NCI-H2227 treated with DMSO at 0.1 percent for 48 hours (cell line): ENCODE measurements around the gene ZNF77.
A peak's percentile ranks its signal among the peaks of the same experiment; 100 is the strongest.
"Not testable (repeated sequence)": the region's sequence is repeated elsewhere in the genome, so short reads cannot be mapped to it uniquely, and the experiment has no call there.

ENCODE experiments used
- DNase-seq: peaks from one replicate; lab custom pipeline; 2025; lab: John Stamatoyannopoulos, UW

ZNF77 gene

DNA sequence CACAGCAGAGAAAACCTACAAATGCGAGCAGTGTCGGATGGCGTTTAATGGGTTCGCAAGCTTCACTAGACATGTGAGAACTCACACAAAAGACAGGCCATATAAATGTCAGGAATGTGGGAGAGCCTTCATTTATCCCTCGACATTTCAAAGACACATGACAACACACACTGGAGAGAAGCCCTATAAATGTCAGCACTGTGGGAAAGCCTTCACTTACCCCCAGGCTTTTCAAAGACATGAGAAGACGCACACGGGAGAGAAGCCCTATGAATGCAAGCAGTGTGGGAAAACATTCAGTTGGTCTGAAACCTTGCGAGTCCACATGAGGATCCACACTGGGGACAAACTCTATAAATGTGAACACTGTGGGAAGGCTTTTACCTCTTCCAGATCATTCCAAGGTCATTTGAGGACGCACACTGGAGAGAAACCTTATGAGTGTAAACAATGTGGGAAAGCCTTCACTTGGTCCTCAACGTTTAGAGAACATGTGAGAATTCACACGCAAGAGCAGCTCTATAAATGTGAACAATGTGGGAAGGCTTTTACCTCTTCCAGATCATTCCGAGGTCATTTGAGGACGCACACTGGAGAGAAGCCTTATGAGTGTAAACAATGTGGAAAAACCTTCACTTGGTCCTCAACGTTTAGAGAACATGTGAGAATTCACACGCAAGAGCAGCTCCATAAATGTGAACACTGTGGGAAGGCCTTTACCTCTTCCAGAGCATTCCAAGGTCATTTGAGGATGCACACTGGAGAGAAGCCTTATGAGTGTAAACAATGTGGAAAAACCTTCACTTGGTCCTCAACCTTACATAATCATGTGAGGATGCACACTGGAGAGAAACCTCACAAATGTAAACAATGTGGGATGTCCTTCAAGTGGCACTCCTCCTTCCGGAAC lies 27.2 kb downstream of the ZNF77 start:
- no peak for DNase-seq

DNA sequence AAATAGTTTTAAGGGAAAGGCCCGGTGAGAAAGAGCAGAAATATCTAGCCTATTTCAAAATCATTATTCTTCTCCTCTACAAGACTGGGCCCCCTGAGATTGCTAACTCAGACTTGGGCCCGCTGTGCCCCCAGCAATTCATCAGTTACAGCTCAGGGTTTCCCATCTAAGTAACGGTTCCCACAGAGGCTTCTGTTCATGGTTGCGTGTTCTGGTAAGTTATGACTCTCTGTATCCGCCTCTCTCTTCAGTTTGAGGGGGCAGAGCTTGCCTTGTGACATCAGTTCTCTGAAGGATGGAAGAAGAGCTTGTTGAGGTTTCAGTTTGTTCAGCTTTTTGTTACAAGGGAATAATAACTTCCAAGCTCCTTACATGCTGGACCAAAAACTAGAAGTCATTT lies 32.5 kb downstream of the ZNF77 start:
- no peak for DNase-seq

DNA sequence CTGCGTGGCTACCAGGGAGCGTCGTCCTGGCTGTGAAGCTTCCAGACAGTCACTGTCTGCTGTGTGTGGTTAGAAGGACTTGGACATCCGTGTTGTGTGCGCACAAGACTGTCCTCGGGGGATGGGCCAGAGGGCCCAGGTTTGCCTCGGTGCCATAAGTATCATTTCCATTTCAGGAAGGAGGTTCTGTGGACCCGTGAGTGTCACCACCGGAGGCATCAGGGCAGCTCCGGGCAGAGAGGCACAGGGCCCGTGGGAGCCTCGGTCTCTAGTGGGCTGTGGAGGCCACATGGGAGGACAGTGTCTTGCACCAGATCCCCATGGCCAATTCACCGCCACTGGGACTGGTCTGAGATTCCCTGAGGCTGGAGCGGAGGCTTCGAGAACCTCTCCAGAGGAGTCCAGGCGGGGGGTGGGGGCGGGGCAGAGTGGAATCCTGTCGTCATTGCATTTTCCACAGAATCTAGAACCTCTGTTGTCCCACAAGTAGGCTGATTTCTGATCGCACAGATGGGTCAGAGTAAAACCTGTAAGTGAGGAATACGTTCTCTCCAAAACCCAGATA lies 38.1 kb downstream of the ZNF77 start:
- no peak for DNase-seq

DNA sequence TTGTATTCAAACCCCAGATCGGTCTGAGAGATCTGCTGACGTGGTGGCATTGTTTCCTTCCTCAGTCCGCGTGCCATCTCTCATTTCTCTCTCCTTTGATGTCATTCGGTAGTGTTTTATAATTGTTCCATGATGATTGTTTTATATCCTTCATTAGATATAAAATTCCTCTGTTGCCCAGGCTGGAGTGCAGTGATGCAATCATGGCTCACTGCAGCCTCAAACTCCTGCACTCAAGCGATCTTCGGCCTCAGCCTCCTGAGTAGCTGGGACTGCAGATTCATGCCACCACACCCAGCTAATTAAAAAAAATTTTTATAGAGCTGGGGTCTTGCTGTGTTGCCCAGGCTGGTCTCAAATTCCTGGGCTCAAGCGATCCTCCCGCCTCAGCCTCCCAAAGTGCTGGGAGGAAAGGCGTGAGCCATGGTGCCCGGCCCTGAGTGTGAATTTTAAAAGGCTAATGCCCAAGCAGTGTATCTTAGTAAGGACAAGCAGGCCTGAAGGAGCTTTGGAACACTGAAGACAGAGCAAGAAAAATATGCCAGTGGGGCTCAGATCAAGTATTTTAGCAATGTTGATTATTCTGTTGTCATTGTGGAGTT lies 38.8 kb downstream of the ZNF77 start:
- DNase-seq = no peak

DNA sequence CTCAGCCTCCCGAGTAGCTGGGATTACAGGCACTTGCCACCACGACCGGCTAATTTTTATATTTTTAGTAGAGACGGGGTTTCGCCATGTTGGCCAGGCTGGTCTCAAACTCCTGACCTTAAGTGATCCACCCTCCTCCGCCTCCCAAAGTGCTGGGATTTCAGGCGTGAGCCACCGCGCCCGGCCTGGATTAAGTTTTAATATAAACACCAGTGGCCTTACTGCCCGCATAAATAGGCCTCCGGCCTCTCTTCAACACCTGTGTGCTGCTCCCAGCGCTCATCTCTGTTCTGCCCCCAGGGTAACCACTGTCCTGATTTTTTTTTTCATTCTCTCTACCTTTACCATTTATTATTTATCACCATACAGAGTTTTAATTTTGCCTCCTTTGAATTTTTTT lies 41.4 kb downstream of the ZNF77 start:
- not testable (repeated sequence) for DNase-seq

DNA sequence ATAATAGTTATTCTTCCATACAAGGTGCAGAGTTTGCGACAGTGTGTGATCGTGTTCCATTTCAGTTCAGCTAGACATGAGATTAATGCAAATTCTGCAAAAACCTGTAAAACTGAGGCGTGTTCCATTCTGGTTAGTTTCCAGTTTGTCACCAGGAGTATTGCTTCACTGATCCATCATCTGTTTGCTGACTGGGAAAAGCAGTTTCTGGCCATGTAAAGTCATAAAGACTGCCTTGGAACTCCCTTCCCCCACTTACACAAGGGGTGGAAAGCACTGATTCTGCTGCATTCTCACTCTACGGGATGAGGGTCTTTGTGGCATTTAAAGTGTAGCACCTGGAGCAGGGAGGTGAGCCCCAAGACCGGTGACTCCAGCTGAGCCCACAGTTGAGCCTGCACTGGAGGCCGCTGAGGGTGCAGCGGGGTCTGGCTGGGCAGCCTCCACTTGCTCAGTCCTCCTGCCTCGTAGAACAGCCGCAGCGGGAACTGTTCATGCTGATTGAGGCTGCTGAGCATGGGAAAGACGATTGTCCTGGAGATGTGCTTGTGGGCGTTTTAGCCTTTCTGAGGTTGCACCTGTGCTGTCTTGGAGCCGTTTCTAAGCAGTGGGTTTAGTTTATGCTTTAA lies 42.1 kb downstream of the ZNF77 start:
- no peak for DNase-seq

DNA sequence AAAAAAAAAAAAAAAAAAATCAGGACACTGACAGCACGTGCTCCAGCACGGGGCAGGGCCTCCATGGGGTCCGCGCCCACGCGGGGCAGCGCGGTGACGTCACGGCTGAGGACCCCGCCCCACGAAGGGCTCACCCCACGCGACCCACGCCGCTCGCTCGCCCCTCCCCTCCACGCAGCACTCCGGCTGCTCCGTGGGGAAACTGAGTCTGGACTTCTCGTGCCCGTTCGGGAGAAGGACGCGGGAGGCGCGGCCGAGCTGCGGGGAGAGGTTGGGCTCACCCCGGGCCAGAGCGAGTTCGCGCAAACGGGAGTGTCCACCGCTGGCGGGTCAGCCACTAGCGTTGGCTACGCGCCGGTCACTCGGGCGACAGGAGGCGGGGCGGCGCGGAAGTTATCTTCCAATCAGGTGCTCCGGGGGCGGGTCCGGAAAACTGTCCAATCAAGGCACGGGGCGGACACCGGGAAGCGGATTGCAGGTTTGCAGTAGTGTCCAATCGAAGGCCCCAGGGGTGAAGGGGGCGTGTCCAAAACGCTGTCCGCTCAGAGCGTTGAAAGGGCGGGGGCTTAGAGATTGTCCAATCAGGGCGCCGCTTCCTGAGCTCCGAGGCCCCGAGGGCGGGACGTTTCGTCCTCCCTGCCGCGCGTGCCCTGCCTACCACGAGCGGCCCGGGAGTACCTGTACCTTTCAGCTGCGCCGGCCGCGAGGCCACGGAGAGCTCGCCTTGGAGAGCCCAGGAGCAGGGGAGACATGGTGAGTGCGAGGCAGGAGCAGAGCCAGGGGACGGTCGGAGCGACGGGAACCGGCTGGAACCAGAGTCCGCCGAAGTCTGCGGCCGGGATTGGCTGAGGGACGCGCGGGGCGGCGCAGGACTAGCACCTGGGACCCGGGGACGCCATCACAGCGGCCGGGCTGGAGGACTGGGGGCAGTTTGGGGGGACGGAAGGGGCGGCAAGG lies 44.2 kb downstream of the ZNF77 start, which contains the start of gene ZNF57:
TSS of gene ZNF57 (plus strand) at position 633 of the 957 bp plus-strand sequence. CDS start at position 751, 118 bp downstream.
- DNase-seq = peak; percentile 94

DNA sequence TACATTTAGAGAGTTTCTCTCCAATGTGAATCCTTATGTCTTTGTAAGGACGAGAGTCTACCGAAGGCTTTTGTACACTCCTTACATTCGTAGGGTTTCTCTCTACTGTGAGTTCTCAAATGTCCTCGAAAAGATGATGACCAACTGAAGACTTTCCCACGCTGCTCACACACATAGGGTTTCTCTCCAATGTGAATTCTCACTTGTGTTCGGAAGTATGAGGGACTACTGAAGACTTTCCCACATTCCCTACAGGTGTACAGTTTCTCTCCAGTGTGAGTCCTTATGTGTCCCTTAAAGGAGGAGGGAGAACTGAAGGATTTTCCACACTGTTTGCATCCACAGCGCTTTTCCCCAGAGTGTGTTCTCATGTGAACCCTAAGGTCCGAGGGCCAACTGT lies 48.1 kb downstream of the ZNF77 start:
- DNase-seq = no peak

DNA sequence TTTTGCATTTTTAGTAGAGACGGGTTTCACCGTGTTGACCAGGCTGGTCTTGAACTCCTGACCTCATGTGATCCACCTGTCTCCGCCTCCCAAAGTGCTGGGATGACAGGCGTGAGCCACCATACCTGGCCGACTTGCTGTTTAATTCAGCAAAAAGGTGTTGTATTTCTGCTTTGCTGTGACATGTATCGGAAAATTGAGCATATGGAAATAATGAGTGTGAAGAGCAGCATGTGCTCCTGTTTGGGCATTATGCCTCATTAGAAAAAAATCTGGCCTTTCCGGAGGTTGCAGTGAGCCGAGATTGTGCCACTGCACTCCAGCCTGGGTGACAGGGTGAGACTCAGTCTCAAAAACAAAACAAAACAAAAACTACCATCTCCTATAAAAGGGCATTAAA lies 54.2 kb downstream of the ZNF77 start:
- DNase-seq = not testable (repeated sequence)

DNA sequence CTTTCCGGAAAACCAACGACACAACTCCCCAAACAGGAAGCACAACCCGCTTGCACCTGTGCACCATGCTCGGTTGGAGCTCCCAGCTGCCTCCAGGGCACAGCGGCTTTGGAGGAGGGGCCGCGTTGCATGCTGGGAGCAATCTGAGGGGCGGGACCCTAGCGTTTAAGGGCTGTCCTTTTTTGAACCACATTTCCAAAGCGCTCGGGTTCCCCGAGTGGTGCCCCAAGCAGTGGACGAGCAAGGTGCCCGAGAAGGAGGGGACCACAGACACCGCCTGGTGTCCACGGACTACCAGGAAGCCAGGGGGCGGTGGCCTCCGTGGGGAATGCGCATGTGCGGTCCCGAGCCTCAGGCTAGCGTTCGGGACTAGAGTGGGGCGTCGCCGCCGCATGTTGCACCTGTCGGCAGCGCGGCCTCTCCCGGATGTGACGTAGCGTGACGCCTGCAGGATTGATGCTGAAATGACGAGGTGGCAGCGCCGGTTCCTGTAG lies 56.0 kb downstream of the ZNF77 start:
- no peak for DNase-seq

DNA sequence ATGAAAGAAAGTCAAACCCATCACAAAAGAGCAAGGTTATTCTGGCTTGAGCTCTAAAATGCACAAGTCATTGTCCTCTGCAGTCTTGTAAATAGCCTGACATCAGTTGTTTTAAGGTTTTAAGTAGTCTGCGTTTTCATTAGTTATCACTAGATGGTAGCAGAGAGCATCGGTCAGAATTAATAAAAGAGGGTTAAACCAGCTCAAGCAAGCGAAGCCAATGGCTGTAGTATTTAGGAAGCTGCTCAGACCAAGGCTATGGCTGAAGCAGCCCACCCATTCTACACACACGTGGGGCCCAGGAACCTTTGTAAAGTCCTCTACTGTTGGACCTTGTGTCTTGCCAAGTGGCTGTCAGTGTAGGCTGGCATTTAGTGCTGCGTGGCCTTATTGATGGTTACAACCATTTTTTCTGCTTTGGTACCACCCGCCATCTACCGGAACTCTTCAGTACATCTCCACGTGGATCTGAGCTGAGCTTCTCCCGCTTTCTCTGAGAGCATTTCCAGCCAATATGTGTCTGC lies 57.3 kb downstream of the ZNF77 start:
- peak; percentile 70 for DNase-seq

DNA sequence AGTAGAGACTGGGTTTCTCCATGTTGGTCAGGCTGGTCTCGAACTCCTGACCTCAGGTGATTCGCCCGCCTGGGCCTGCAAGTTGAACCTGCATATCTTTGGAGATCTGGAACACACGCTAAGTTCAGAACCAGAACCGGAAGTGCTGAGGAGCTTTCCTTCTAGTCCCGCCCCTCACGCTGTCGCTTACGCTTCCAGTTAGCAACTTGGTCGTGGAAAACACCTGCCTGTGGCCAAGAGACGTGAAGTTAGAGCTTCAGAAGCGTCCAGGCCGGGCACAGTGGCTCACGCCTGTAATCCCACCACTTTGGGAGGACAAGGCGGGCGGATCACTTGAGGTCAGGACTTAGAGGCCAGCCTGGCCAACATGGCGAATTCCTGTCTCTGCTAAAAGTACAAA lies 59.0 kb downstream of the ZNF77 start:
- DNase-seq = no peak

DNA sequence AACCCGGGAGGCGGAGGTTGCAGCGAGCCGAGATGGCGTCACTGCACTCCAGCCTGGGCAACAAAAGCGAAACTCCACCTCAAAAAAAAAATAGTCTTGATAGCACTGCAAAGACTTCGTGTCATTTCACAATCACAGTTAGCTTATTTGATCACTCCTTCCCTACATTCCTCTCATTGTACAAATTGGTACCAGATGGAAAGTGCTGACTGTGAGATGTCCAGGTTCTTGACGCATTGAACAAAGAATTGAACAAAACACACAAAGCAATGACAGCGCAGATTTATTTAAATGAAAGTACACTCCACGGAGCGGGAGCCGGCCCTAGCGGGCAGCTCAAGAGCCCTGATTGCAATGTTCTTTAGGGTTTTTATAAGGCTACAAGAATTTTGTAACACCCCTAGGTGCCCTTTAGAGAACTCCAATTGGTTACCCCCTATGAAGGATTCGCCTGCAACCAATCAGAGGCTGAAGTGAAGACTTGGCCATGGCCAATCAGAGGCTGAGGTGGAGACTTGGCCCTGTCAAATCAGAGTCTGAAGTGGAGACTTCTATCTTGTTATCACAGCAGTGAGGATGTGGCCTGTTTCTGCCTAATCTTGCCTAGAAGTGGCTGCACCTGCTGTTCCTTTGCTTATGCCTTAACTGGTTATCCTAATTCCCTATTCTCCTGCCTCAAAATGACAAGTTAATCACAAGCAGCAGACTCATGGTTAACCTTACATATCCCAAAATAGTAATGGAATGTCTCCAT lies 60.9 kb downstream of the ZNF77 start:
- no peak for DNase-seq
